ENCODE results near the gene ARHGEF6. TPM values are rescaled to one million over a fixed set of nuclear protein-coding genes. Genes with fewer than 3 reads are reported as not detected.

The ARHGEF6 gene
- polyA plus RNA-seq, 1 experiment, result 6.8 TPM

GRCh38 chrX:136643243-136643642, 137.5 kb downstream of the ARHGEF6 start:
- Histone ChIP-seq H3K4me3 (ENCODE audit: low read depth, low read length) (no peak overlapping the region), H3K9me3 (ENCODE audit: control insufficient read depth, insufficient read depth, low read length) (no peaks in the 10 kb centered on the region), H3K27ac (ENCODE audit: low read depth, low read length) (no peak overlapping the region), H3K27me3 (ENCODE audit: control insufficient read depth, insufficient read depth, low read length) (no peaks in the 10 kb centered on the region)
- ChIA-PET POLR2A (no interaction called here), CTCF (no interaction called here)
- no peak for DNase-seq (ENCODE audit: low read depth, low spot score)
- TF ChIP-seq, protein P1, sequence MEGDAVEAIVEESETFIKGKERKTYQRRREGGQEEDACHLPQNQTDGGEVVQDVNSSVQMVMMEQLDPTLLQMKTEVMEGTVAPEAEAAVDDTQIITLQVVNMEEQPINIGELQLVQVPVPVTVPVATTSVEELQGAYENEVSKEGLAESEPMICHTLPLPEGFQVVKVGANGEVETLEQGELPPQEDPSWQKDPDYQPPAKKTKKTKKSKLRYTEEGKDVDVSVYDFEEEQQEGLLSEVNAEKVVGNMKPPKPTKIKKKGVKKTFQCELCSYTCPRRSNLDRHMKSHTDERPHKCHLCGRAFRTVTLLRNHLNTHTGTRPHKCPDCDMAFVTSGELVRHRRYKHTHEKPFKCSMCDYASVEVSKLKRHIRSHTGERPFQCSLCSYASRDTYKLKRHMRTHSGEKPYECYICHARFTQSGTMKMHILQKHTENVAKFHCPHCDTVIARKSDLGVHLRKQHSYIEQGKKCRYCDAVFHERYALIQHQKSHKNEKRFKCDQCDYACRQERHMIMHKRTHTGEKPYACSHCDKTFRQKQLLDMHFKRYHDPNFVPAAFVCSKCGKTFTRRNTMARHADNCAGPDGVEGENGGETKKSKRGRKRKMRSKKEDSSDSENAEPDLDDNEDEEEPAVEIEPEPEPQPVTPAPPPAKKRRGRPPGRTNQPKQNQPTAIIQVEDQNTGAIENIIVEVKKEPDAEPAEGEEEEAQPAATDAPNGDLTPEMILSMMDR (IDR thresholded peaks at IDR 0.05; ENCODE audit: low read depth, low read length), result no peak

- no peak for DNase-seq (ENCODE audit: low read depth, low spot score)
- CTCF ChIA-PET, result no interaction called here
- POLR2A ChIA-PET, result no interaction called here
- H3K27me3 ChIP-seq (ENCODE audit: control insufficient read depth, insufficient read depth, low read length), result no peaks in the 10 kb centered on the region
- H3K9me3 ChIP-seq (ENCODE audit: control insufficient read depth, insufficient read depth, low read length), result no peaks in the 10 kb centered on the region
- H3K27ac ChIP-seq (ENCODE audit: low read depth, low read length), result no peak overlapping the region
- no peak overlapping the region for H3K4me3 ChIP-seq (ENCODE audit: low read depth, low read length)
- TF ChIP-seq, protein P1 (IDR thresholded peaks at IDR 0.05; ENCODE audit: low read depth, low read length), result no peak
These were observed 141.1 kb downstream of the ARHGEF6 start for GRCh38 chrX:136639506-136640176.

DNA sequence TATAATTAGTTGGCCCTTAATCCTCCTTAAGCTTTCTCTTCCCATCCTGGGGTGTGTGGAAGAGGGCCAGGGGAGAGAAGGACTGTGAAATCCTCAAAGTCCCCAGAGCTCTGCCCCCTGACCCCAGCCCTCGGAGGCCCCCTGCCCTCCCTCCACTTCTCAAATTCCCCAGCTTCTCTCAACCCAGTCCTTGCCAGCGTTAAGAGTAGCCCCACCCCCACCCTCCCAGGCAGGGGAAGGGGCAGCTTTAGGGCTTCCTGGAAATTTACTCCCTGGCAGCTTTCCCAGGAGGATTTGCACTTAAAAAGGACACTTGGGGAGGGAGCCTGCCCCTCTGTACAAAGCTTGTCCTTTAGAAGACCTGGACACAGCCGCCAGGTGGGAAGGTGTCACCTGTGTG, 144.6 kb downstream of the ARHGEF6 start:
- ChIA-PET CTCF (no interaction called here), POLR2A (no interaction called here)
- H3K27ac ChIP-seq (ENCODE audit: low read depth, low read length), result no peak overlapping the region
- DNase-seq (ENCODE audit: low read depth, low spot score), result no peak
- TF ChIP-seq, protein P1 (IDR thresholded peaks at IDR 0.05; ENCODE audit: low read depth, low read length), result no peak
- no peaks in the 10 kb centered on the region for H3K27me3 ChIP-seq (ENCODE audit: control insufficient read depth, insufficient read depth, low read length)
- no peaks in the 10 kb centered on the region for H3K9me3 ChIP-seq (ENCODE audit: control insufficient read depth, insufficient read depth, low read length)
- H3K4me3 ChIP-seq (ENCODE audit: low read depth, low read length), result no peak overlapping the region

GRCh38 chrX:136635235-136635634, 145.5 kb downstream of the ARHGEF6 start:
- CTCF ChIA-PET, result no interaction called here
- Histone ChIP-seq H3K27ac (ENCODE audit: low read depth, low read length) (no peak overlapping the region), H3K4me3 (ENCODE audit: low read depth, low read length) (no peak overlapping the region), H3K9me3 (ENCODE audit: control insufficient read depth, insufficient read depth, low read length) (no peaks in the 10 kb centered on the region), H3K27me3 (ENCODE audit: control insufficient read depth, insufficient read depth, low read length) (no peaks in the 10 kb centered on the region)
- TF ChIP-seq, protein P1 (IDR thresholded peaks at IDR 0.05; ENCODE audit: low read depth, low read length), result no peak
- no peak for DNase-seq (ENCODE audit: low read depth, low spot score)
- POLR2A ChIA-PET, result no interaction called here

DNA sequence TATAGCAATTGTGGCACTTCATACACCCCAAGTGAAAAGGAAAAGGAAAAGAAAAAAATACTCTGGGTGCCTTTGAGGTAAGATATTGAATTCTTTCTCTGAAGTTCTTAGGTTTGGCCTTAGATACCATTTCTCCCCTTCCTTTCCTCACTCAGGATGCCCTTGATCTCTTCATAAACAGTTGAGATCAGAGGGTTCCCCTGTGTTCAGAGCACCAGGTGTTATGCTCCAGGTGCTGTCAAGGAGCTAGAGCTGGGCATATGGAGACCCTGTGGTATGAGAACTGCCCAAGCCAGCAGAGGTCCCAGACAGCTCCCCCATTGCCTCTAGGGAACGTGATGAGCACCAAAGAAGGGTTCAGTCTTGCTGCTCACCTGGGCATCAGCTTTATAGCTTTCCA, 149.9 kb downstream of the ARHGEF6 start:
- no peak for DNase-seq (ENCODE audit: low read depth, low spot score)
- no peak overlapping the region for H3K4me3 ChIP-seq (ENCODE audit: low read depth, low read length)
- TF ChIP-seq, protein P1 (IDR thresholded peaks at IDR 0.05; ENCODE audit: low read depth, low read length), result no peak
- H3K27ac ChIP-seq (ENCODE audit: low read depth, low read length), result no peak overlapping the region
- no peaks in the 10 kb centered on the region for H3K9me3 ChIP-seq (ENCODE audit: control insufficient read depth, insufficient read depth, low read length)
- H3K27me3 ChIP-seq (ENCODE audit: control insufficient read depth, insufficient read depth, low read length), result no peaks in the 10 kb centered on the region
- CTCF ChIA-PET, result no interaction called here
- POLR2A ChIA-PET, result no interaction called here
